OCI-LY7 (cell line): ENCODE measurements around the gene CLEC2B. TPM values are rescaled to one million over a fixed set of nuclear protein-coding genes. Genes with fewer than 3 reads are reported as not detected.

Source experiments
- BruUV-seq: library from RNA; stranded (reverse); fragments of 400-500 nt; replicated peaks from 2 replicates; lab custom pipeline; 2021; lab: Mats Ljungman, UMichigan
- CTCF ChIA-PET: fragments of 300-600 bp; sonication (Branson Sonifier 250); formaldehyde crosslinking; loops from one replicate; lab custom pipeline; 2022; ENCODE audit warnings: antibody characterized with exemption; ENCODE audit not compliant: unreplicated experiment; lab: Charles Lee
- POLR2A ChIA-PET: fragments of 300-600 bp; sonication (Branson Sonifier 250); formaldehyde crosslinking; loops from one replicate; lab custom pipeline; 2022; ENCODE audit warnings: antibody characterized with exemption; lab: Charles Lee
- DNase-seq: peaks from one replicate; pipeline ENCODE4 v3.0.0-alpha.2; 2015; ENCODE audit warnings: low spot score
- H2AFZ ChIP-seq: fragments of 200-600 bp; sonication (generic), shearing (Covaris generic); 2 replicates; pipeline ENCODE4 v1.6.1; 2014; ENCODE audit warnings: mild to moderate bottlenecking, antibody characterized with exemption, low read length, moderate library complexity
- H3K27ac ChIP-seq: fragments of 200-600 bp; sonication (generic); 2 replicates; pipeline ENCODE4 v1.5.1; 2014; ENCODE audit warnings: mixed run types, low read depth, mild to moderate bottlenecking, moderate library complexity, low read length, inconsistent platforms; ENCODE audit not compliant: poor library complexity, severe bottlenecking
- H3K36me3 ChIP-seq: fragments of 200-600 bp; sonication (generic); 2 replicates; pipeline ENCODE4 v1.6.1; 2014; ENCODE audit warnings: mild to moderate bottlenecking, antibody characterized with exemption, low read length, moderate library complexity, mixed read lengths; ENCODE audit not compliant: insufficient read depth
- H3K4me1 ChIP-seq: fragments of 200-600 bp; sonication (generic); 2 replicates; pipeline ENCODE4 v1.5.1; 2014; ENCODE audit warnings: mild to moderate bottlenecking, low read length; ENCODE audit not compliant: insufficient read depth, poor library complexity, severe bottlenecking
- H3K4me2 ChIP-seq: fragments of 200-600 bp; sonication (generic); 2 replicates; pipeline ENCODE4 v1.6.1; 2014; ENCODE audit warnings: mild to moderate bottlenecking, low read length
- H3K4me3 ChIP-seq: fragments of 200-600 bp; sonication (generic); 2 replicates; pipeline ENCODE4 v1.5.1; 2014; ENCODE audit warnings: mild to moderate bottlenecking, low read depth, low read length; ENCODE audit not compliant: poor library complexity, severe bottlenecking
- H3K79me2 ChIP-seq: fragments of 200-600 bp; sonication (generic); 2 replicates; pipeline ENCODE4 v1.6.1; 2016; ENCODE audit warnings: low read depth, mild to moderate bottlenecking, low read length, moderate library complexity, mixed read lengths; ENCODE audit not compliant: insufficient read depth
- H3K9me2 ChIP-seq: fragments of 200-600 bp; sonication (generic); 2 replicates; pipeline ENCODE4 v1.6.1; 2016; ENCODE audit warnings: mild to moderate bottlenecking, low read length, mixed read lengths; ENCODE audit not compliant: insufficient read depth
- H3K9me3 ChIP-seq: fragments of 200-600 bp; sonication (generic); 2 replicates; pipeline ENCODE4 v1.6.1; 2014; ENCODE audit warnings: mild to moderate bottlenecking, mixed run types, low read length, mixed read lengths
- H4K20me1 ChIP-seq: fragments of 200-600 bp; sonication (generic); 2 replicates; pipeline ENCODE4 v1.6.1; 2014; ENCODE audit warnings: mild to moderate bottlenecking, antibody characterized with exemption, low read length, moderate library complexity, mixed read lengths; ENCODE audit not compliant: insufficient read depth
- EZH2phosphoT487 ChIP-seq: fragments of 200-600 bp; sonication (generic); IDR thresholded peaks from 2 replicates; pipeline ENCODE4 v1.6.1; 2018; ENCODE audit warnings: low read depth, borderline replicate concordance, mild to moderate bottlenecking, mixed run types, antibody characterized with exemption, low read length, moderate library complexity, mixed read lengths
- intact Hi-C: fragments of 100-400 bp; cut with micrococcal nuclease; formaldehyde crosslinking; loops from one replicate; pipeline ENCODE4 v1.10.0; 2022; ENCODE audit not compliant: unreplicated experiment
- total RNA-seq, 2 experiments: library from RNA; depleted of rRNA in 1 of 2; stranded (reverse); fragments of >200 nt in 1 of 2; shearing (Covaris generic) in 1 of 2; gene quantifications; 2 replicates each; pipeline ENCODE4 v1.2.3, GENCODE V29; 2014 to 2022
- TF ChIP-seq, protein P1 (sequence below): fragments of 200-600 bp; sonication (generic); conservative IDR thresholded peaks from 2 replicates; pipeline ENCODE4 v1.5.1; 2014; ENCODE audit warnings: mild to moderate bottlenecking, antibody characterized with exemption, low read length, moderate library complexity, mixed read lengths

CLEC2B gene
- total RNA-seq, 2 experiments from 2014 or later: 2.2 to 2.3 TPM

DNA sequence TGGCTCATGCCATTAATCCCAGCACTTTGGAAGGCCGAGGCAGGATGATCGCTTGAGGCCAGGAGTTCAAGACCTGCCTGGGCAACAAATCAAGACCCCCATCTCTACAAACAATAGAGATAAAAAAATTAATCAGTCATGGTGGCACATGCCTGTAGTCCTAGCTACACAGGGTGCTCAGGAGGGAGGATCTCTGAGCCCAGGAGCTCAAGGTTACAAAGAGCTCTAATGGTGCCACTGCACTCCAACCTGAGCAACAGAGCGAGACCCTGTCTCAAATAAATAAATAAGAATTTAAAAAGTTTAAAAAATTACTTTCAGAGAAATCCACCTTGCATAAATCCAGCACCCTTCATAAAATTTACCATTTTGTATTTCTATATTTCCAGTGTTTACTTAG, 39.7 kb downstream of the CLEC2B start:
- BruUV-seq: no TSS peak
- H3K9me3 ChIP-seq: no peaks in the 10 kb centered on the region
- no peak for TF ChIP-seq EZH2phosphoT487
- TF ChIP-seq, protein P1, sequence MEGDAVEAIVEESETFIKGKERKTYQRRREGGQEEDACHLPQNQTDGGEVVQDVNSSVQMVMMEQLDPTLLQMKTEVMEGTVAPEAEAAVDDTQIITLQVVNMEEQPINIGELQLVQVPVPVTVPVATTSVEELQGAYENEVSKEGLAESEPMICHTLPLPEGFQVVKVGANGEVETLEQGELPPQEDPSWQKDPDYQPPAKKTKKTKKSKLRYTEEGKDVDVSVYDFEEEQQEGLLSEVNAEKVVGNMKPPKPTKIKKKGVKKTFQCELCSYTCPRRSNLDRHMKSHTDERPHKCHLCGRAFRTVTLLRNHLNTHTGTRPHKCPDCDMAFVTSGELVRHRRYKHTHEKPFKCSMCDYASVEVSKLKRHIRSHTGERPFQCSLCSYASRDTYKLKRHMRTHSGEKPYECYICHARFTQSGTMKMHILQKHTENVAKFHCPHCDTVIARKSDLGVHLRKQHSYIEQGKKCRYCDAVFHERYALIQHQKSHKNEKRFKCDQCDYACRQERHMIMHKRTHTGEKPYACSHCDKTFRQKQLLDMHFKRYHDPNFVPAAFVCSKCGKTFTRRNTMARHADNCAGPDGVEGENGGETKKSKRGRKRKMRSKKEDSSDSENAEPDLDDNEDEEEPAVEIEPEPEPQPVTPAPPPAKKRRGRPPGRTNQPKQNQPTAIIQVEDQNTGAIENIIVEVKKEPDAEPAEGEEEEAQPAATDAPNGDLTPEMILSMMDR: no peak
- no peaks in the 10 kb centered on the region for H3K36me3 ChIP-seq
- DNase-seq: no peak
- H3K4me2 ChIP-seq: no peak overlapping the region
- H3K27ac ChIP-seq: no peak overlapping the region
- no peak overlapping the region for H3K4me3 ChIP-seq
- ChIA-PET CTCF (interaction anchor here (0.7 kb wide), 1 partner anchor 41 kb away, joined by 3 read pairs; no protein-coding TSS in a partner anchor), POLR2A (interaction anchor here (0.5 to 1.7 kb wide), 4 partner anchors 8 to 377 kb away, joined by 3 to 5 read pairs (median 4); no protein-coding TSS in a partner anchor)
- no peaks in the 10 kb centered on the region for H3K4me1 ChIP-seq
- intact Hi-C loops: no loop called here
- no peaks in the 10 kb centered on the region for H3K9me2 ChIP-seq
- H4K20me1 ChIP-seq: no peaks in the 10 kb centered on the region
- no peak overlapping the region for H2AFZ ChIP-seq
- H3K79me2 ChIP-seq: no peaks in the 10 kb centered on the region

DNA sequence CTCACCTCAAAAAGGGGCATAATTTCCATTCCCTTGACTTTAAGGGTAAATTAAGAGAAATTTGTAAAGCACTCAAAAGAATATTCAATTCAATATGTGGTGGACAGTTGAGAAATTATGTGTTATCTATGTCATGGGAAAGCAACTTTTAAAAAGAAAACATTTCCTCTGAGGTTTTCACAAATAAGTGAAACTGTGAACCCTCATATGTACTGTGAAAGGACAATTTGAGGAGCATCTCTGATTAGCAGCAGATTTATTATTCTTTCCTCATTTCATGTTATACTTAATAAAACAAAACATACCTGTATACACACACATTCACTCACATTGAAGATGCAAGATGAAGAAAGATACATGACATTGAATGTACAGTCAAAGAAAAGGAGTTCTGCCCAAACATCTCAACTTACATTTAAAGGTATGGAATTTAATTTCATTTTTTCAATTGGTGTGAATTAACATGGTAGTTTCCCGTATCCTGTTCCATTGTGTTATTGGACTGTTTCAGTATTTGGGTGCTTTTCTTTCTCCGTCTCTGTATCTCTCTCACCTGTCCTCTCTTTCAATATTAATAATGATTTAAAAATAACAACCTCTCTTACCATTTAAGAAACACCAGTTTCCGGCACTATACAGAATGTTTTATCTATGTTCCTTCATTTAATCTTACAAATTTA, 41.8 kb downstream of the CLEC2B start, which contains the start of gene KLRF1:
TSS of gene KLRF1 (plus strand) at position 273 of the 680 bp plus-strand sequence. CDS start at position 337, 64 bp downstream.
- no peaks in the 10 kb centered on the region for H3K9me2 ChIP-seq
- no peak within 1 kb of the TSS for H3K27ac ChIP-seq
- intact Hi-C loops: no loop called here

More for the DNA sequence above, 41.8 kb downstream of the CLEC2B start, which contains the start of gene KLRF1:
- TF ChIP-seq, protein P1: no peak
- TF ChIP-seq EZH2phosphoT487: no peak
- no peaks in the 10 kb centered on the region for H3K36me3 ChIP-seq
- H3K4me1 ChIP-seq: no peaks in the 10 kb centered on the region
- CTCF ChIA-PET: no interaction called here
- POLR2A ChIA-PET: no interaction called here
- H3K79me2 ChIP-seq: no peaks in the 10 kb centered on the region
- no peaks in the 10 kb centered on the region for H3K9me3 ChIP-seq
- no peak within 1 kb of the TSS for H2AFZ ChIP-seq
- no peak within 1 kb of the TSS for H3K4me3 ChIP-seq
- H3K4me2 ChIP-seq: no peak within 1 kb of the TSS
- DNase-seq: no peak
- H4K20me1 ChIP-seq: no peaks in the 10 kb centered on the region
- no TSS peak for BruUV-seq
